SK-N-SH (cell line): ENCODE measurements around the gene THBD. TPM values are rescaled to one million over a fixed set of nuclear protein-coding genes. Genes with fewer than 3 reads are reported as not detected.

Source experiments
- CTCF ChIA-PET: fragments of 300-600, 350-600 bp; formaldehyde crosslinking; extraction: SDS; loops from one replicate; lab custom pipeline; 2021; lab: Yijun Ruan, JAX
- POLR2A ChIA-PET: fragments of 350-600 bp; sonication (Branson Sonifier 250); formaldehyde crosslinking; extraction: SDS; loops from one replicate; lab custom pipeline; 2020; ENCODE audit warnings: antibody characterized with exemption, inconsistent platforms; lab: Yijun Ruan, JAX
- DNase-seq: peaks from one replicate; pipeline ENCODE4 v3.0.0; 2012
- H2AFZ ChIP-seq: fragments of 200-600 bp; sonication (generic); 2 replicates; pipeline ENCODE4 v1.8.1; 2016; ENCODE audit warnings: antibody characterized with exemption, mild to moderate bottlenecking, low read depth
- H3F3A ChIP-seq: fragments of 200-600 bp; sonication (generic); replicated peaks from 2 replicates; pipeline ENCODE3; 2016; ENCODE audit warnings: antibody characterized with exemption, mild to moderate bottlenecking; ENCODE audit not compliant: insufficient read depth
- H3K27ac ChIP-seq, 2 experiments: fragments of 200-500 bp in 1 of 2; fragments of 200-600 bp in 1 of 2; sonication (Bioruptor generic) in 1 of 2; sonication (generic), shearing (Covaris generic) in 1 of 2; 2 replicates each; pipeline versions ENCODE4 v1.5.1 to v1.6.1; 2014 to 2016; ENCODE audit warnings: low read depth in 2 of 2, inconsistent platforms in 1 of 2, low read length in 1 of 2, mild to moderate bottlenecking in 1 of 2, mixed read lengths in 1 of 2
- H3K27me3 ChIP-seq: fragments of 200-600 bp; sonication (generic), shearing (Covaris generic); 2 replicates; pipeline ENCODE4 v1.6.1; 2016; ENCODE audit warnings: mixed run types; ENCODE audit not compliant: insufficient read depth
- H3K36me3 ChIP-seq, 2 experiments: fragments of 200-500 bp in 1 of 2; fragments of 200-600 bp in 1 of 2; sonication (Bioruptor generic) in 1 of 2; sonication (generic) in 1 of 2; replicated peaks in 1 of 2; 2 replicates each; pipeline versions ENCODE3 to v1.5.1; 2014 to 2016; ENCODE audit warnings: low read length in 1 of 2, mild to moderate bottlenecking in 1 of 2; ENCODE audit not compliant: insufficient read depth in 2 of 2, control insufficient read depth in 1 of 2
- H3K4me1 ChIP-seq, 2 experiments: fragments of 200-500 bp in 1 of 2; fragments of 200-600 bp in 1 of 2; sonication (Bioruptor generic) in 1 of 2; sonication (generic), shearing (Covaris generic) in 1 of 2; 2 replicates each; pipeline versions ENCODE4 v1.5.1 to v1.6.1; 2014 to 2016; ENCODE audit warnings: low read depth in 1 of 2, low read length in 1 of 2, mixed run types in 1 of 2; ENCODE audit not compliant: insufficient read depth in 2 of 2, control insufficient read depth in 1 of 2
- H3K4me2 ChIP-seq: fragments of 200-600 bp; sonication (generic), shearing (Covaris generic); 2 replicates; pipeline ENCODE4 v1.6.1; 2017; ENCODE audit warnings: mixed run types
- H3K4me3 ChIP-seq, 2 experiments: fragments of 200-500 bp in 1 of 2; fragments of 200-600 bp in 1 of 2; sonication (Bioruptor generic) in 1 of 2; sonication (generic), shearing (Covaris generic) in 1 of 2; 2 replicates each; pipeline versions ENCODE4 v1.5.1 to v1.8.1; 2014 to 2016; ENCODE audit warnings: low read depth in 2 of 2, inconsistent platforms in 1 of 2, low read length in 1 of 2, mild to moderate bottlenecking in 1 of 2, mixed read lengths in 1 of 2, moderate library complexity in 1 of 2
- H3K79me2 ChIP-seq: fragments of 200-600 bp; sonication (generic); 2 replicates; pipeline ENCODE4 v1.8.1; 2017; ENCODE audit warnings: mild to moderate bottlenecking; ENCODE audit not compliant: insufficient read depth
- H3K9ac ChIP-seq: fragments of 200-600 bp; sonication (generic); 2 replicates; pipeline ENCODE4 v1.6.1; 2017; ENCODE audit warnings: mixed run types
- H3K9me2 ChIP-seq: fragments of 200-600 bp; sonication (generic); 2 replicates; pipeline ENCODE4 v1.6.1; 2017; ENCODE audit warnings: mixed run types
- H3K9me3 ChIP-seq: fragments of 200-600 bp; sonication (generic); 2 replicates; pipeline ENCODE4 v1.6.1; 2017; ENCODE audit warnings: mixed run types, mild to moderate bottlenecking, moderate library complexity
- H4K20me1 ChIP-seq: fragments of 200-600 bp; sonication (generic); 2 replicates; pipeline ENCODE4 v1.6.1; 2017; ENCODE audit warnings: mild to moderate bottlenecking, mixed run types; ENCODE audit not compliant: insufficient read depth
- CHD2 ChIP-seq: fragments of 150-350 bp; IDR thresholded peaks from 2 replicates; pipeline ENCODE4 v1.6.1; 2018; ENCODE audit warnings: low read length; ENCODE audit not compliant: partially characterized antibody
- FOXM1 ChIP-seq: IDR thresholded peaks from 2 replicates; pipeline ENCODE4 v1.4.0; 2012; ENCODE audit warnings: low read depth, mild to moderate bottlenecking
- GABPA ChIP-seq: IDR thresholded peaks from 2 replicates; pipeline ENCODE4 v1.4.0; 2012; ENCODE audit warnings: low read depth, mild to moderate bottlenecking
- POLR2AphosphoS5 ChIP-seq: IDR thresholded peaks from 2 replicates; pipeline ENCODE4 v1.6.1; 2012; ENCODE audit warnings: low read depth, low read length
- RAD21 ChIP-seq: IDR thresholded peaks from 2 replicates; pipeline ENCODE4 v1.6.1; 2012; ENCODE audit warnings: mild to moderate bottlenecking, low read length
- RCOR1 ChIP-seq: fragments of 150-350 bp; IDR thresholded peaks from 2 replicates; pipeline ENCODE4 v1.6.1; 2017; ENCODE audit warnings: antibody characterized with exemption, low read length
- RFX5 ChIP-seq: IDR thresholded peaks from 2 replicates; pipeline ENCODE4 v1.6.1; 2012; ENCODE audit warnings: mild to moderate bottlenecking, improper control_type of control experiment, low read length
- SMC3 ChIP-seq: IDR thresholded peaks from 2 replicates; pipeline ENCODE4 v1.6.1; 2012; ENCODE audit warnings: low read depth, low read length, improper control_type of control experiment
- TCF12 ChIP-seq: IDR thresholded peaks from 2 replicates; pipeline ENCODE4 v1.4.0; 2012
- TEAD4 ChIP-seq: IDR thresholded peaks from 2 replicates; pipeline ENCODE4 v1.4.0; 2012; ENCODE audit warnings: mild to moderate bottlenecking, borderline replicate concordance; ENCODE audit not compliant: insufficient read depth
- USF2 ChIP-seq: fragments of 150-350 bp; IDR thresholded peaks from 2 replicates; pipeline ENCODE4 v1.6.1; 2017; ENCODE audit warnings: antibody characterized with exemption, low read length, low read depth, borderline replicate concordance
- WGBS: methylation state at CpG from one replicate; pipeline ENCODE4 v1.1.6; 2017; ENCODE audit warnings: low lambda C conversion rate; 5-methylcytosine and 5-hydroxymethylcytosine counted together
- polyA plus RNA-seq, 3 experiments: library from polyadenylated mRNA; depleted of rRNA; stranded (reverse); fragments of >200 nt; gene quantifications; 2 replicates each; pipeline ENCODE4 v1.2.3, GENCODE V29; 2012

The THBD gene
- polyA plus RNA-seq, 1 of the 3 experiments (the other 2 are of a cell fraction) = 0.33 TPM

- Histone ChIP-seq H3K27ac (no peak overlapping the region), H3K9me3 (no peaks in the 10 kb centered on the region), H3K4me1 (no peaks in the 10 kb centered on the region), H3K27me3 (peaks cover 98% of the 10 kb centered on the region), H2AFZ (no peak overlapping the region), H3K9ac (no peak overlapping the region), H3K4me3 (no peak overlapping the region), H4K20me1 (no peaks in the 10 kb centered on the region), H3K4me2 (no peak overlapping the region), H3K9me2 (no peaks in the 10 kb centered on the region), H3K36me3 (no peaks in the 10 kb centered on the region), H3F3A (no peaks in the 10 kb centered on the region), H3K79me2 (no peaks in the 10 kb centered on the region)
- ChIA-PET POLR2A (no interaction called here), CTCF (no interaction called here)
- 15% methylated on average over 6 of the region's 6 CpGs for WGBS
- TF ChIP-seq RAD21 (no peak), CHD2 (no peak), TCF12 (no peak), USF2 (no peak), TEAD4 (no peak)
- DNase-seq = no peak
These were observed 6.1 kb downstream of the THBD start for GRCh38 chr20:23043376-23043775.

GRCh38 chr20:23042270-23042669, 7.2 kb downstream of the THBD start:
- WGBS = 18% methylated on average over 3 of the region's 3 CpGs
- Histone ChIP-seq H3K27ac (no peak overlapping the region), H3K4me2 (no peak overlapping the region), H3K79me2 (no peaks in the 10 kb centered on the region), H4K20me1 (no peaks in the 10 kb centered on the region), H3K36me3 (no peaks in the 10 kb centered on the region), H3K9me2 (no peaks in the 10 kb centered on the region), H3K9ac (no peak overlapping the region), H3K4me3 (no peak overlapping the region), H3K4me1 (no peaks in the 10 kb centered on the region), H3K27me3 (peaks cover 95% of the 10 kb centered on the region), H3F3A (no peaks in the 10 kb centered on the region), H3K9me3 (no peaks in the 10 kb centered on the region), H2AFZ (no peak overlapping the region)
- ChIA-PET POLR2A (no interaction called here), CTCF (no interaction called here)
- no peak for TF ChIP-seq POLR2AphosphoS5
- no peak for TF ChIP-seq USF2
- TF ChIP-seq RCOR1 = no peak
- TF ChIP-seq TEAD4 = no peak
- no peak for TF ChIP-seq SMC3
- TF ChIP-seq RFX5 = no peak
- no peak for TF ChIP-seq GABPA
- no peak for TF ChIP-seq FOXM1
- DNase-seq = no peak
